KOPT-K1 (cell line): ENCODE data around the gene ACSL6.

Experiments
- H3K27ac ChIP-seq: fragments of 200-600 bp; sonication (generic); 2 replicates; pipeline ENCODE4 v1.5.1; 2016; ENCODE audit warnings: antibody characterized with exemption, mild to moderate bottlenecking, low read depth, low read length; ENCODE audit not compliant: poor library complexity, severe bottlenecking
- H3K36me3 ChIP-seq: fragments of 200-600 bp; sonication (generic); 2 replicates; pipeline ENCODE4 v1.5.1; 2017; ENCODE audit warnings: antibody characterized with exemption, mild to moderate bottlenecking, low read length, moderate library complexity; ENCODE audit not compliant: insufficient read depth
- H3K9me3 ChIP-seq: fragments of 200-600 bp; sonication (generic); 2 replicates; pipeline ENCODE4 v1.5.1; 2017; ENCODE audit warnings: antibody characterized with exemption, low read length, mild to moderate bottlenecking; ENCODE audit not compliant: insufficient read depth, poor library complexity, severe bottlenecking

The ACSL6 gene

DNA sequence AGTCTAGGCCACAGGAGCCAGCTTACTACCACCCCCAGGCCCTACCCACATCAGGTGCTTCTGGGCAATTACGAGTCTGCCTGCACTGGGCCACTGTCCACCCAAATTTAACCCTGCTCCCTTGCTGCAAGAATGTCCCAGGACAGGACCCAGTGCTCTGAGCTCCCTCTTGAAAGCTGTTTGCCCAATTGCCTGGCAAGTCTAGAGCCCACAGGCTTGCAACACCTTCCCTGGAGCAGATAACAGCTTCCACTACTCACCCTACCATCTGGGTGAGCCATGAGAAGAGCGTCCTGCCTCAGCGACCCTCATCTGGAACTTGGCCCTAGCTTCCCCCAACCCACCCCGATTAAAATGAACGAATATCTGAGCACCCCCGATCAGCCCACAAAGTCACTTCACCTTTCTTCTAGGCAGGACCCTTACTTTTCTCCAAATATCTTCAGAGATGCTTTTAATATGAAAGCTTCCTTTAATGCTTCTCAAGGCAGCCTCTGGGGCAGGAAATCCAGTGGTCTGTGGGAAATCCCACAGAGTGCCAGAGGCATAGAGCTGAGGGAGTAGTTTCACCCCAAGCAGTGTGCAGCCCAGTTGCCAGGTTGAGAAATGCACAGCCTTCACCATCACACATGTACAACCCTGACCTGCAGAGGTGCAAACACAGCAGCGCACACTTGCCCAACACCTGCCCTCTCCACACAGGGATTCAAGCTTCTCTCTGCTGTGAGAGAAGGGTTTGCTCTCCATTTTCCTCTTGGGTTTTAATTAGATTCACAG, 10.6 kb downstream of the ACSL6 start:
- peak overlapping the region; percentile 67 for H3K27ac ChIP-seq
- no peaks in the 10 kb centered on the region for H3K36me3 ChIP-seq
- no peaks in the 10 kb centered on the region for H3K9me3 ChIP-seq

DNA sequence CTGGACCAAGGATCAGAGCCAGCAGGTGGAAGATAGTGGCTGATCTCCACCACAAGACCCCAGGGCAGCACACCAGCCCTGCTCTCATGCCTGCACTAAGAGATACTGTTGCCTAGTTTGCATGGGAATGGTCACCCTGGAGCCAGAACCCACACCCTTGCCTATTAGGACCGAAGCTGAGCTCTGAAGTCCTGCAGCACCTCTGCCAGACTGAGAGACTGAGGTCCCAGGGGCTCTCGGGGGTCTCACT, 11.3 kb downstream of the ACSL6 start:
- H3K36me3 ChIP-seq = no peaks in the 10 kb centered on the region
- peak overlapping the region; percentile 67 for H3K27ac ChIP-seq
- no peaks in the 10 kb centered on the region for H3K9me3 ChIP-seq

- H3K36me3 ChIP-seq = no peaks in the 10 kb centered on the region
- no peaks in the 10 kb centered on the region for H3K9me3 ChIP-seq
- H3K27ac ChIP-seq = peak overlapping the region; percentile 67
Observed at GRCh38 chr5:131999441-132000240, 11.8 kb downstream of the ACSL6 start.

DNA sequence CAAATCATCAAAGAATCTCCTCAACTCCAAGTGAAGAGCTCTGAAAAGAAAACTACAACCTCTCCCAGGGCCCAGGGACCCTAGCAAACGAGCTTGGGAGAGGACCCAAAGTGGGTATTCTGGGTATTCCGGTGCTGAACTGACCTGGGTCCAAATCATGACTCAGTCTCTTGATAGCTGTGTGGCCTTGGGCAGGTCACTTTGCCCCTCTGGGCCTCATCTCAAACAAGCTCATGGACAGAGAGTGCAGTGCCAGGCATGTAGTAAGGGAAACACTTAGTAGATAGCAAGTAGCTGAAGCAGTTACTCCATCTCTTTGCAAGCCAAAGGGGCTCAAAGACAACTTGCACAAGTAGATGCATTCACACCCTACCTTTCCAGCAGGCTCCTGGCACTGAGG, 12.4 kb downstream of the ACSL6 start:
- Histone ChIP-seq H3K9me3 (no peaks in the 10 kb centered on the region), H3K27ac (peak overlapping the region; percentile 67), H3K36me3 (no peaks in the 10 kb centered on the region)

DNA sequence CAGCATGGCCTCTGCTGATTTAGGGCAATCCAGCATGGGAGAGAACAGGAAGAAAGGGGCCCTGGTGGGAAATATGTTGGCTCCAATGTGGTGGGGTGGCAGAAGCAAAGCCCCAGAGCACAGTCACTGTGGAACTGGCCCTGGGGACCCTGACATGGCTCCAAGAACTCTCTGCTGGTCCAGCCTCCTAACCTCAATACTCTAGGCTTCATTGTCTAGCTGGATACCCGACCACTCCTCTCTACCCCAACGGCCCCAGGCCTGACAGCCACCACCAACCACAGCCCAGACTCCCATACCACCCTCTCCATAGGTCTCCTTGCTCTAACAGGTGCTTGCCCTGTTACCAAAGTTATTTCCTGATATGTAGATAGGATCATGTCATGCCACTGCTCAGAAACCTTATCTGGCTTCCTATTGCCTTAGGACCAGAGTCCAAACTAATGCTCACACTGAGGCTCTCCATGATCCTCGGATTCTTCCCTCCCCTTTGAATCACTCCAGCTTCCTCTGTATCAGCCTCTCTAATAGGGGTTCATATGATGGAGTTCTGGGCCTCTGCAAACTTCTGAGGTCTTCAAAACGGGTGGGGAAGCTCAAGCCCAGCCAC, 12.9 kb downstream of the ACSL6 start:
- H3K27ac ChIP-seq = peak overlapping the region; percentile 67
- H3K36me3 ChIP-seq = no peaks in the 10 kb centered on the region

DNA sequence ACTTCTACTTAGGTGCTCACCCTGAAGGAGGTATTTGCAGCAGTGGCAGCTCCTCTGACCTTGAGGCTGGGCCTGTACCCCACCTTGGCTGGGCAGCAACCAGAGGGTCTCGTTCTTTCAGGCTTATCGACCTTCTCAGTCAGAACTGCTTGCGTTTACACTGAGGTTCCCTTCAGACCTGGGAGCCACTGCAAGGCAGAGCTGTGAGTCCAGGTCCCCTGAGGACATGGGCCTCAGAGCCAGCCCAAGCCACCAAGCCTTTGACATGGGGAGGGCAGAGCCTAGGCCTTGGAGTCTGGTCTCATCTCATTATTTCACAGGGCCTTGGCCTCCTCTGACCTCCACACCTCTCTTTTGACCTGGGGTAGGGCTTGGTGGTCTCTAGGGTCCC, 13.7 kb downstream of the ACSL6 start:
- H3K36me3 ChIP-seq = no peaks in the 10 kb centered on the region
- no peaks in the 10 kb centered on the region for H3K9me3 ChIP-seq
- peak overlapping the region; percentile 67 for H3K27ac ChIP-seq

More for the DNA sequence above, 12.9 kb downstream of the ACSL6 start:
- H3K9me3 ChIP-seq = no peaks in the 10 kb centered on the region

GRCh38 chr5:131997026-131997726, 14.3 kb downstream of the ACSL6 start:
- Histone ChIP-seq H3K36me3 (no peaks in the 10 kb centered on the region), H3K27ac (peak overlapping the region; percentile 67), H3K9me3 (no peaks in the 10 kb centered on the region)

DNA sequence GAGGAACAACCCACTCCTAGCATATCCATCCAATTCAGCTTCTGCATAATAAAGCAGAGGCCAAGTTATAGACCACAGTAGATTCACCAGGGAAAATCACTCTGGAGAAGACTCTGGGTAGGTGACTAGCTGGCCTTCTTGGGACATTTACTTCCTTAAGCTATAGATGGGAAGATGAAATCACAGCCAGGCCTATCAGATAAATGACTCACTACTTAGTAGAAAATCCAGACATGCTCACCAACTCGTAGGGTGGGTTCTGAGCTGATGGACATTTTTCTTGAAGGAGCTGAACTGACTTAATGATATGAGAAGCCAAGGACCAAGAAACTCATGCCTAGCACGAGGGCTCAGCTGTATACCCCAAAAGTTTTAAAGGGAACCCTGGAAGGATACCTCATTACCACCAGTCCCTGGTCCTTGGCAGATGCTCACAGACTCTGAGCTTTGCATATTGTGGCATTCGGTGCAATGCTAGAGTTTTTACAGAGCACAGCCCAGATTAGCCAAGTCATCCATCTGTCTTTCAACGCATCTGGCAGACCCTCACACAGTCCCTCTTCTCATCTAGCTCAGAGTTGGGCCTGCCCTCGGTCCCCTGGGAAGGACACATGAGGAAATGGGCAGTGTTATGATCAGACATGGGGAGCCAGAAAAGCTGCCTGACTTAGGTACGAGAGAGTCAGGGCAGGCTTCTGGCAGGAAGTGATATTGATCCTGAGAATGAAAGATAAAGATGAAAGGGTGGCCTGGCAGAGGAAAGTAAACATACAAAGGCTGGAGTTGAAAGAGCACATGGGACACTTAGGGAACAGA, 15.0 kb downstream of the ACSL6 start:
- Histone ChIP-seq H3K9me3 (no peaks in the 10 kb centered on the region), H3K27ac (peak overlapping the region; percentile 67), H3K36me3 (no peaks in the 10 kb centered on the region)

DNA sequence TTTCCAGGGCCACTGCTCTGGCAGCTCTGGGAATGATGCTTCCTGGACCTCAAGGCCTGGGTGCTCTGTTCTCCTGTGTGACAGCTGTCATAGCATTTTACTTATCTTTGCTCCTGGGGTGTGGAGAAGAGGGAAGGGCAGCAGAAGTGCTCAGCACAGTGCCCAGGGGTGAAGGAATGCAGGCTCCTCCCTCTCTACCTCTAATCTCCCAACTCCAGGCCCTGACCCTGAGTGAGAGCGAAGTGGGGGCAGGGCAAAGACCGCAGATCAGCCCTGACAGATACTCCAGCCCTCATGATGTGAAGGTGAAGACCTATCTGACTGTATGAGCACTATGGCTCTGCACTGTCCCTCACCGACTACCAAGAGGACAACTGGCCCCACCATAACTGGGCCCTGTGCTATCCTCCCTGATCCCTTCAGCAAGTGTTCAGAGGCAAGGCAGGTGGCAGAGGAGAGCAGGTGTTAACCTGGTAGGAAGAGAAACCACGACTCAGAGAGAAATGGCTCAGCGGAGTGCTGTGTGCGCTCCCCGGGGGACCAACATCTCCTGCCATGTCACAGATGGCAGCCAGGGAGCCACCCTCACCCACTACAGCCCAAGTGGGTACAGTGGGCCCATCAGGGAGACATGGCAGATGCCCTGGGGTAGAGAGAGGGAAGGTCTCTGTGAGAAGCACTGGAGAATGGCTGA, 16.8 kb downstream of the ACSL6 start:
- Histone ChIP-seq H3K27ac (no peak overlapping the region), H3K9me3 (no peaks in the 10 kb centered on the region), H3K36me3 (no peaks in the 10 kb centered on the region)

DNA sequence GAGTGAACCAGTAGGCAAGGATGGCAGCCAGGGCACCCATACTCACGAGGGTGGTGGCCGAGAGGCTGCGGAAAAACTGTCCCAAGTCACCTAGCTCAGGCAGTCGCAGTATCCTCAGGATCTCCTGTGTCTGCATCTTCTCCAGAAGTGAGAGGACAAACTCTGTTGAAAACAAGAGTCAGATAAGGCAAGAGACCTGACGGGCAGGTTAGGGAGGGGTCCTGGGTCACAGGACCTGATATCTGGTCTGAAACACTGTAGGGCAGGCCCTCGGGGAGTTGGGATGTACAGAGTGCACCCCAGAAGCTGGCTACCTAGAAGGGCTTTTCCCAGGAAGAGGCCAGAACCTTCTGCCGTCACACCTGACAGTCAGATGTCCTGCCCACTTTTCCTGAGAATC, 17.4 kb downstream of the ACSL6 start:
- Histone ChIP-seq H3K9me3 (no peaks in the 10 kb centered on the region), H3K27ac (no peak overlapping the region), H3K36me3 (no peaks in the 10 kb centered on the region)

DNA sequence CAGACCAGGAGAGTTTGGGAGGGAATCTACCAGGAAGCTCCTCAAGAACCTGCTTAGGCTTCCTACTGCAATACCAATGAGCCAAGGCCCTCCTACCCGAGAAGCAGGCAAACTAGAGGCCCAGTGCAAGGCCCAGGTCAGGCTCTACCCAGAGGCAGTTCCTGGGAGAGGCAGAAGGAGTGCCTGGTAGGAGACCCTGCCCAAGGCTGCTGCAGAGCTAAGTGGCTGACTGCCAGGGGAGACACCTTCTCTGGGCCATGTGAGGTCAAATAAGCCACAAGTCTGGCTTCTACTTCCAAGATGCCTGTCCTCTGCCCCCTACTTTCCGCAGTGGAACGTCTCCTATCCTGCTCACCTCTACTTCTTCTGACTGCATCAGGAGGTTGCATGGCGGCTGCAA, 17.8 kb downstream of the ACSL6 start:
- no peaks in the 10 kb centered on the region for H3K36me3 ChIP-seq
- no peak overlapping the region for H3K27ac ChIP-seq
- no peaks in the 10 kb centered on the region for H3K9me3 ChIP-seq

DNA sequence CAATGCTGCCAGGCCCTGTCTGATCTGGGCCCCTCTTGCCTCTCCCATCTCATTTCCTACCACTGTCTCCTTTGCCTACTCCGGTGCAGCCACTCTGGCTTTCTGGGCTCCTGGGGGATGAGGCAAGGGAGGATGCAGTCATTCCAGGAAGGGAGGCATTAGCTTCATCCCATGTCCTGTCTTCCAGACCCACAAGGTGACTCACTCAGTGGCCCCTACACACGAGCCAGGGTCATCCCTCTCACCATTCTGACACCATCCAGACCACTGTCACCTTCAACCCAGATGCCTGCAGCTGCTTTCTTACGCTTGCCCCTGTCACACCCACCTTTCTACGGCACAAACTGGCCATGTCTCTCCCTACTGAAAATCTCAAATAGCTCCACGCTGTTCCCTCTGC, 19.1 kb downstream of the ACSL6 start:
- Histone ChIP-seq H3K27ac (no peak overlapping the region), H3K36me3 (no peaks in the 10 kb centered on the region), H3K9me3 (no peaks in the 10 kb centered on the region)

- Histone ChIP-seq H3K9me3 (no peaks in the 10 kb centered on the region), H3K27ac (no peak overlapping the region), H3K36me3 (no peaks in the 10 kb centered on the region)
Observed at GRCh38 chr5:131991593-131992324, 19.7 kb downstream of the ACSL6 start.
